GM11168 (cell line): Measurements from ENCODE around the gene SPTAN1.
"Not testable (repeated sequence)": the region's sequence is repeated elsewhere in the genome, so short reads cannot be mapped to it uniquely, and the experiment has no call there.

Experiments
- in situ Hi-C: fragments of 300-500 bp; cut with MboI; formaldehyde crosslinking; loops from one replicate; pipeline ENCODE4 v1.12.0; 2022; ENCODE audit warnings: low sequenced_read_pairs; ENCODE audit not compliant: unreplicated experiment

The SPTAN1 gene

DNA sequence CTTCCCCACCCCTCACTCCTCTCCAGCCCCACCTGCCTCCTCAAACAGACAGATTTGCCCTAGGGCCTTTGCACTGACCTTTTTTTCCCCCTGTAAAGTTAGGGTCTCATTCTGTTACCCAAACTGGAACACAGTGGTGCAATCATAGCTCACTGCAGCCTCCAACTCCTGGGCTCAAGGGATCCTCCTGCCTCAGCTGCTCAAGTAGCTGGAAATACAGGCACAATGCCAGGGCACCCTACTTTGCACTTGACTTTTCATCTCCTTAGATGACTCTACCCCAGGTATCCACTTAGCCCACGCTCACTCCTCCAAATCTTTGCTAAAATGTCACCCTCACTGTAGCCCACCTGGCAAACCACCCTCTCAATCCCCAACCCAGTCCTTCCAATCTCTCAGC, 102.1 kb downstream of the SPTAN1 start:
- in situ Hi-C loops, result no loop called here

GRCh38 chr9:128656416-128657343, 104.3 kb downstream of the SPTAN1 start, which contains the start of gene DYNC2I2:
Gene DYNC2I2 (minus strand): TSS chr9:128656847. CDS start chr9:128656726, 121 bp downstream.
- in situ Hi-C loops, result no loop called here

- in situ Hi-C loops, result no loop called here
These were observed 104.9 kb downstream of the SPTAN1 start for GRCh38 chr9:128657344-128657704.

GRCh38 chr9:128657796-128658195, 105.4 kb downstream of the SPTAN1 start:
- in situ Hi-C loops, result no loop called here

DNA sequence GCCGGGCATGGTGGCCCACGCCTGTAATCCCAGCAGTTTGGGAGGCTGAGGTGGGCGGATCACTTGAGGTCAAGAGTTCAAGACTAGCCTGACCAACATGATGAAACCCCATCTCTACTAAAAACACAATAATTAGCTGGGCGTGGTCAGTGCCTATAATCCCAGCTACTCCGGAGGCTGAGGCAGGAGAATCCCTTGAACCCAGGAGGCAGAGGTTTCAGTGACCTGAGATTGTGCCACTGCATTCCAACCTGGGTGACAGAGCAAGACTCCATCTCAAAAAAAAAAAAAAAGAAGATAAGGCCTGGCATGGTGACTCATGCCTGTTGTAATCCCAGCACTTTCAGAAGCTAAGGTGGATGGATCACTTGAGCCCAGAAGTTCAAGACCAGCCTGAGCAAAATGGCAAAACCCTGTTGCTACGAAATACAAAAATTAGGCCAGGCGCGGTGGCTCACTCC, 114.1 kb downstream of the SPTAN1 start:
- in situ Hi-C loops, result not testable (repeated sequence)

DNA sequence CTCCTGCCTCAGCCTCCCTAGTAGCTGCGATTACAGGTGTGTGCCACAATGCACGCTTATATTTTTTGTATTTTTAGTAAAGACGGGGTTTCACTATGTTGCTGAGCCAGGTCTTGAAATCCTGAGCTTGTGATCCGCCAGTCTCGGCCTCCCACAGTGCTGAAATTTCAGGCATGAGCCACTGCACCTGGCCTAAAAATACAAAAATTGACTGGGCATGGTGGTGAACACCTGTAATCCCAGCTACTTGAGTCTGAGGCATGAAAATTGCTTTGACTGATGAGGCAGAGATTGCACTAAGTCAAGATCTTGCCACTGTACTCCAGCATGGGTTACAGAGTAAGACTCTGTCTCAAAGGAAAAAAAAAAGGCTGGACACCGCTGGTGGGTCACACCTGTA, 117.4 kb downstream of the SPTAN1 start:
- in situ Hi-C loops, result no loop called here

- in situ Hi-C loops, result no loop called here
These were observed 123.0 kb downstream of the SPTAN1 start for GRCh38 chr9:128675382-128675781.

- in situ Hi-C loops, result no loop called here
These were observed 125.4 kb downstream of the SPTAN1 start for GRCh38 chr9:128677794-128678193.
